Adipose tissue (tissue), 3 donors: ENCODE measurements around the gene POU2AF1. TPM values are rescaled to one million over a fixed set of nuclear protein-coding genes. Genes with fewer than 3 reads are reported as not detected.

Experiments
- H3K27ac ChIP-seq: one replicate; pipeline ENCODE4 v1.5.1; 2013; ENCODE audit warnings: low read depth, low read length
- WGBS, 3 donors: extraction: QIAGEN DNeasy Blood & Tissue Kit; methylation state at CpG; one replicate each; pipeline ENCODE4 v1.1.7; 2013; 5-methylcytosine and 5-hydroxymethylcytosine counted together
- polyA plus RNA-seq, 3 donors: library from polyadenylated mRNA; stranded (reverse); fragments of 200-250 nt; gene quantifications; one replicate each; pipeline ENCODE4 v1.2.3, GENCODE V29; 2013
- donor health status: healthy with polysubstance abuse.
- donor health status: Bipolar disorder and iron deficiency.
- donor health status: healthy.

Gene POU2AF1
- polyA plus RNA-seq, 3 donors, result 0.51 to 0.55 TPM; not detected in 1

- no peak overlapping the region for H3K27ac ChIP-seq
- 85 to 93% (median 92%) methylated on average over 12 of the region's 12 CpGs for WGBS, 3 donors
Observed at GRCh38 chr11:111367411-111368284, 11.4 kb downstream of the POU2AF1 start.

- WGBS, 3 donors, result 89 to 92% (median 90%) methylated on average over 7 to 8 of the region's 8 CpGs
- no peak overlapping the region for H3K27ac ChIP-seq
Observed at GRCh38 chr11:111366560-111367410, 12.3 kb downstream of the POU2AF1 start.

DNA sequence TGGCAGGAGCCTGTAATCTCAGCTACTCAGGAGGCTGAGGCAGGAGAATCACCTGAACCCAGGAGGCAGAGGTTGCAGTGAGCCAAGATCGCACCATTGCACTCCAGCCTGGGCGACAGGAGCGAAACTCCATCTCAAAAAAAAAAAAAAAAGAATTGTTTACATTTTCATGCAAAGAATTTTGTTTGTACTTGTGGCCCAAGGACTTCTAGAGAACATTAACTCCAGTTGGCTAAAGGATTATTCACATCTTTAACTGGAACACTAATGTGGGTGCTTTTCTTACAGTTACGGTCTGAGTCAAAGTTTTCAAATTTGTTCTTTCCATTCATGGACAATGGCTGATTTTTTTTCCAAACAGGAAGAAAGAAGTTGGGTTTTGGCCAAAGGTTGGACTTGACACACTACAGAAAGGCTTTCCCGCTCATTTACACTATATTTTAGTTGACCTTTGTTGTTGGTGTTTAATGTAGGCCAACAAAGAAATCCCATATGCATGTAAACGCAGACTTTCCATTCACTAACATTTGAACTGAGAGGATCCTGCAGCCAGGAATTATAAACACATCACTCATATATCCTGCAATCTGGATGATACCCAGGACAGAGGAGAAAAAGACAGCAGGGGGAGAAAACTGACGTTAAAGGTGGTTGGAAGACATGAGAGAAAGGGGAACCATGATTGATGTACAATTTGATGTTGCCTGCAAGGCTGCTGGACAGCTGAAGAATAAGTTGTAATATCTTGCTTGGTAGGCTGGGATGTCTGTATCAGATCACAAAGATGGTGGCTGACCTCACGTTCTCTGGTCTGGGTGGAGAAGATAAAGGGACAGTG is 13.1 kb downstream of the POU2AF1 start:
- 37 to 83% (median 66%) methylated on average over 8 of the region's 8 CpGs for WGBS, 3 donors
- no peak overlapping the region for H3K27ac ChIP-seq

DNA sequence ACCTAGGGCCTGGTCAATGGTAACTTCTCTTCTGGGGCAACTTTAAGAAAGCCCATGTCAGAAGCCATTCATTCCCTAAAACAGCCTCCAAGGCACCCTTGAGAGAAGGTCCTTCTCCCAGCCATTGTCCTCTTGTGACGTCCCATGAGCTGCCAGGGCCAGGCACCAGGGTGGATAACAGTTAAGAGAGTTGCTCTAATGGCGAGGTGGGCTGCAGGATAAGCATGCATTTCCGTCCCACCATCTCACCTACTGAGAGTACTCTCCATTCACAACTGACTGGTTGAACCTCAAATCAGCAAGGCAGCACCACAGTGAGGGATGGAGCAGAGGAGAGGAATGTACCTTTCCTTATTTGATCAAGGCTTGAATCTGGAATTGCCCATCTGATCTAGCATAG is 14.6 kb downstream of the POU2AF1 start:
- WGBS, 3 donors, result 91 to 96% (median 95%) methylated on average over 3 of the region's 3 CpGs
- no peak overlapping the region for H3K27ac ChIP-seq

- H3K27ac ChIP-seq, result no peak overlapping the region
Observed at GRCh38 chr11:111363985-111364384, 15.1 kb downstream of the POU2AF1 start.

GRCh38 chr11:111362887-111363411 is 16.1 kb downstream of the POU2AF1 start:
- WGBS, 3 donors, result 27 to 80% (median 73%) methylated on average over 9 of the region's 9 CpGs
- H3K27ac ChIP-seq, result no peak overlapping the region

GRCh38 chr11:111361874-111362273 is 17.2 kb downstream of the POU2AF1 start:
- WGBS, 3 donors, result 71 to 96% (median 84%) methylated on average over 6 of the region's 6 CpGs
- no peak overlapping the region for H3K27ac ChIP-seq

GRCh38 chr11:111361052-111361801 is 17.8 kb downstream of the POU2AF1 start:
- H3K27ac ChIP-seq, result no peak overlapping the region
- WGBS, 3 donors, result 75 to 83% (median 78%) methylated on average over 7 of the region's 7 CpGs

GRCh38 chr11:111360150-111361043 is 18.7 kb downstream of the POU2AF1 start:
- 39 to 88% (median 79%) methylated on average over 6 of the region's 6 CpGs for WGBS, 3 donors
- no peak overlapping the region for H3K27ac ChIP-seq

GRCh38 chr11:111359223-111360149 is 19.6 kb downstream of the POU2AF1 start:
- WGBS, 3 donors, result 59 to 90% (median 83%) methylated on average over 7 of the region's 7 CpGs
- no peak overlapping the region for H3K27ac ChIP-seq

DNA sequence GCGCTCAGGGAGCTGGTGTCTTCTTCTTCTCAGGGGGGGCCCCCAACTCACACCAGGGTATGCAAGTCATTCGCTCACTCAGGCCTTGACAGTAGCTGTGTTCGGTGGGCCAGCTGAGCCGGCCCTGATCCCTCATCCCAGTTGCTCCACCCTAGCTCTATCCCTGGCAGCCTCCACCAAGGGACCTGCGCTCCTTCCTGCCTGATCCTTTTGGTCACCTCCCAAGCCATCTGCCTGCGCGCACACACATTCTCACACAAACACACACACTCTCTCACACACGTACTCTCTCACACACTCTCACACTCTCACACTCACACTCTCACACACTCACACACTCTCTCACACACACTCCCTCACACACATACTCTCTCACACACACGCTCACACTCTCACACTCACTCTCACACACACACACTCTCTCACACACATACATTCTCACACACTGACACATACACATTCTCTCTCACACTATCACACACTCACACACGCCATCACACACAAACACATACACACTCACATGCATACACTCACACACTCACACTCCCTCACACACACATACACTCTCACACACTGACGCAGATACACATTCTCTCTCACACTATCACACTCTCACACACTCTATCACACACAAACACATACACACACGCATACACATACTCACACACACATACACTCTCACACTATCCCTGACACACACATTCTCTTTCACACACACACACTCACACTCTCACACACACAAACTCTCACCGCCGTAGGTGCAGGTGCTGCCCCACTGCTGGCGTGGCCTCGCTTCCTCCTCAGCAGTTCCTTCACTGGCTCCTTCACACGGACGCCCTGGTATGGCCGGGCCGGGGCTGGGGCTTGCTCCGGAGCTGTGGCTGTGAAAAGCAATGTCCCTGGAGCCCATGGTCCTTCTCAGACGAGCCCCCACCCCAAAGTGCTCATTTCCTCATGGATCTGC is 20.8 kb downstream of the POU2AF1 start:
- 66 to 87% (median 80%) methylated on average over 21 to 22 of the region's 22 CpGs for WGBS, 3 donors
- no peak overlapping the region for H3K27ac ChIP-seq

DNA sequence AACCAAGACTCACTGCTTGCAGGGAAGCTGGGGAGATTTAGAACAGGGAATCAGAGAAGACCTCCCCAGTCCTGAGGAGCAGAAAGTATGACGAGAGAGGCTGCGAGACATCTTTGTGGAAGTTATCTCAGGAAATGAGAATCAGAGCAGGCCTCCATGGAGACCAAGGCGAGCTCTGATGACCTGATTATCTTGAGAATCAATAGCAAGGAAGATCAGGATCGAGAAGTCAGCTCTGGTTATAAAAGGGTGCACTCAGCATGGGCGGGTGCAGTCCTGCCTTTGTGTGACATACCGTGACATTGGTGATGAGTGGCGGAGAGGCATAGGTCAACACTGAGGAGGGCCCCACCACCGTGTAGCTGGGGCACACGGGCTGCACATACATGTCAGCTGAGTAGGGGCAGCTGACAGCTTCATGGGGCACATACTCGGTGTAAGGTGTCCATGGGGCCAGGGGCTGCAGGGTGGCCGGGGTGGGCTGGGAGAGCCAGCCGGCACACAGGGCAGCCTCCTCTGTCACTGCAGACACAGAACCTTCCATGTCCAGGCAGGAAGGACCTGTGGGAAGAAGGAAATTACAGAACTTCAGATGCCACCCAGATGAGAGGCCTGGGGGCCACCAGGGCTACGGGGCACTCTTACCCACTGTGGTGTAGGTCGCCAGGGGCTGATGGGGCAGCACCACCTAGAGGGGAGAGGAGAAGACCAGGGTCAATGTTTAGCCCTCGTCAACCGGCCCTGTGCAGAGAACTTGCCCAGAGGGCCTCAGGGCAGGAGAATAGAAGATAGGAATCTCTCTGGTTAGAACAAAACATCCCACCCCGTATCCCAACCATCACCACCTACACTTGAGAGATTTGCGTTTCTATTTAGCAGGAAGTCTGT is 21.7 kb downstream of the POU2AF1 start:
- no peak overlapping the region for H3K27ac ChIP-seq
- WGBS, 3 donors, result 80 to 86% (median 86%) methylated on average over 18 of the region's 18 CpGs

GRCh38 chr11:111356660-111357048 is 22.4 kb downstream of the POU2AF1 start:
- no peak overlapping the region for H3K27ac ChIP-seq
- WGBS, 3 donors, result 76 to 79% (median 78%) methylated on average over 3 of the region's 3 CpGs
